ENCODE results near the gene ELOVL4.
A peak's percentile ranks its signal among the peaks of the same experiment; 100 is the strongest.

ELOVL4 gene

GRCh38 chr6:79947191-79948186 is at the start of gene ELOVL4:
Gene ELOVL4, minus strand, starts transcription at chr6:79947553. Its CDS starts 274 bp downstream, at chr6:79947279.
- FAIRE-seq, result no peak

GRCh38 chr6:79993911-79994309 is 46.6 kb upstream of the ELOVL4 start:
- no peak for DNase-seq (ENCODE audit: insufficient read length, low spot score)
- no peak for FAIRE-seq

More at GRCh38 chr6:79947191-79948186, at the start of gene ELOVL4:
- no peak for DNase-seq (ENCODE audit: insufficient read length, low spot score)

GRCh38 chr6:79993012-79993910 is 45.9 kb upstream of the ELOVL4 start:
- FAIRE-seq (no peak), DNase-seq (ENCODE audit: insufficient read length, low spot score) (no peak)

- DNase-seq (ENCODE audit: insufficient read length, low spot score), result no peak
- no peak for FAIRE-seq
These were observed 42.3 kb upstream of the ELOVL4 start for GRCh38 chr6:79989641-79990040.

GRCh38 chr6:79985128-79985527 is 37.8 kb upstream of the ELOVL4 start:
- no peak for FAIRE-seq

GRCh38 chr6:79984261-79984660 is 36.9 kb upstream of the ELOVL4 start:
- FAIRE-seq, result no peak

More at GRCh38 chr6:79985128-79985527, 37.8 kb upstream of the ELOVL4 start:
- no peak for DNase-seq (ENCODE audit: insufficient read length, low spot score)

GRCh38 chr6:79981652-79982051 is 34.3 kb upstream of the ELOVL4 start:
- DNase-seq (ENCODE audit: insufficient read length, low spot score) (no peak), FAIRE-seq (no peak)

More at GRCh38 chr6:79984261-79984660, 36.9 kb upstream of the ELOVL4 start:
- no peak for DNase-seq (ENCODE audit: insufficient read length, low spot score)

GRCh38 chr6:79971193-79971592 is 23.8 kb upstream of the ELOVL4 start:
- DNase-seq (ENCODE audit: insufficient read length, low spot score), result no peak
- FAIRE-seq, result no peak

GRCh38 chr6:79969784-79970183 is 22.4 kb upstream of the ELOVL4 start:
- FAIRE-seq (no peak), DNase-seq (ENCODE audit: insufficient read length, low spot score) (no peak)

GRCh38 chr6:79967178-79967577 is 19.8 kb upstream of the ELOVL4 start:
- no peak for DNase-seq (ENCODE audit: insufficient read length, low spot score)
- no peak for FAIRE-seq

- FAIRE-seq, result no peak
- DNase-seq (ENCODE audit: insufficient read length, low spot score), result no peak
These were observed 17.3 kb upstream of the ELOVL4 start for GRCh38 chr6:79964607-79965081.

- DNase-seq (ENCODE audit: insufficient read length, low spot score), result no peak
- no peak for FAIRE-seq
These were observed 7.5 kb upstream of the ELOVL4 start for GRCh38 chr6:79954849-79955248.

- FAIRE-seq (peak; percentile 82), DNase-seq (ENCODE audit: insufficient read length, low spot score) (peak; percentile 15)
These were observed 1.9 kb upstream of the ELOVL4 start for GRCh38 chr6:79949233-79949632.

- DNase-seq (ENCODE audit: insufficient read length, low spot score), result no peak
- FAIRE-seq, result no peak
These were observed 822 bp downstream of the ELOVL4 start for GRCh38 chr6:79946272-79947190.

GRCh38 chr6:79943133-79943532 is 4.2 kb downstream of the ELOVL4 start:
- DNase-seq (ENCODE audit: insufficient read length, low spot score), result no peak
- no peak for FAIRE-seq

- no peak for DNase-seq (ENCODE audit: insufficient read length, low spot score)
- no peak for FAIRE-seq
These were observed 5.7 kb downstream of the ELOVL4 start for GRCh38 chr6:79941489-79942151.

GRCh38 chr6:79928478-79928998 is 18.8 kb downstream of the ELOVL4 start:
- DNase-seq (ENCODE audit: insufficient read length, low spot score), result no peak

GRCh38 chr6:79927758-79928157 is 19.6 kb downstream of the ELOVL4 start:
- FAIRE-seq, result no peak
- DNase-seq (ENCODE audit: insufficient read length, low spot score), result no peak

More at GRCh38 chr6:79928478-79928998, 18.8 kb downstream of the ELOVL4 start:
- FAIRE-seq, result no peak

GRCh38 chr6:79923270-79923669 is 24.1 kb downstream of the ELOVL4 start:
- FAIRE-seq (no peak), DNase-seq (ENCODE audit: insufficient read length, low spot score) (no peak)
